Activated naive CD4-positive, alpha-beta T cell (primary cell): Measurements from ENCODE around the gene HOATZ.

Source experiments
- DNase-seq, 4 experiments: peaks; one replicate each; lab custom pipeline; 2025; lab: John Stamatoyannopoulos, UW

HOATZ gene

DNA sequence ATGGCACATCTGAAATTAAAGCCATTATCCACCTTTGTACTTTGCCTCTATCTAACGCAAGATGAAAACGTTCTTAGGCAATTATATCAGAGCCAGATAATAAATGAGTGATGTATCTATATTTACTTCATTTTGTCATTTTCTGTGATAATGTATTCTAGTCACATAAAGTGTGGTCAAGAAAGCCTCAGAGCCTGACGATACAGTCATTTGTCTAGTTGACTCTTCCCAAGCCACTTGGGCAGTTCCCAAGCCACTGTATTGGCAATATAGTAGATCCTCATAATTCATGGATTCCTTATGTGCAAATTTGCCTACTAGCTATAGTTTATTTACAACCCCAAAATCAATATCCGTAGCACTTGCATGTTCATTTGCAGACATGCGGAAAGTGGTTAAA is 7.8 kb downstream of the HOATZ start:
- no peak for DNase-seq

DNA sequence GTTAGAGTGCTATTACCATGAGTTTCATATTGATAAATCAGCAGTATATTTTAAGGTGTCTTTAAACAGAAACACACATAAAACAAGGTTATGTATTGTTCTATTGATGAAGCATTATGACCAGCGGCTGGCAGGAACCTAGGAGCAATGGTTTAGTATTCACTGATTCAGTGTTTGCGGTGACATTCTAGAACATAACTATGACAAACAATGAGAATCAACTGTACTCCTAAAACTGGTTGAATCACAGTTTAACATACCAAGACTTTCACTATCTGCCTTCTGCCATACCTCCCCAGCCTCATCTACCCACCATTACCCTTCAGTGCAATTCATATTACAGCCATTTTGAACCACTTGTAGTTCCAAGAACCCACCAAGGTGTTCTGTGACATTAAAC is 8.8 kb downstream of the HOATZ start:
- DNase-seq, result no peak

DNA sequence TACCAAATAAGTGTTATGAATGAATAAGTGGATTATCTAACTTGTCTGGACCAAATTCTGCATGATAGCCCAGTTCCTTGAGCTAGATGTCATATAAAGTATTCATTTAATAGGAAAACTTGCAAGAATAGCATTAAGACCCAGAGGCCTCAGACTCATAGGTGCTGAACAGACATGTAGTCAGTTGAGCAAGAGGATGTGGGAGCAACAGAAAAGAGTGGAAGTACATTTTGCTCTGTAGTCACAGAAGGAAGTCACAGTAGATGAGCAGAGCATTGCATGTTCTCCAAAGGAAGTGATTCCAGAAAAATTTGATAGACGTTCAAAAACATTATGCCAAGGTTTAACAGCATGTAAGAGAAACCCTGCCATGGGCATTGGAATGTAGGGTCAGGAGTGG is 9.5 kb downstream of the HOATZ start:
- DNase-seq, result no peak

DNA sequence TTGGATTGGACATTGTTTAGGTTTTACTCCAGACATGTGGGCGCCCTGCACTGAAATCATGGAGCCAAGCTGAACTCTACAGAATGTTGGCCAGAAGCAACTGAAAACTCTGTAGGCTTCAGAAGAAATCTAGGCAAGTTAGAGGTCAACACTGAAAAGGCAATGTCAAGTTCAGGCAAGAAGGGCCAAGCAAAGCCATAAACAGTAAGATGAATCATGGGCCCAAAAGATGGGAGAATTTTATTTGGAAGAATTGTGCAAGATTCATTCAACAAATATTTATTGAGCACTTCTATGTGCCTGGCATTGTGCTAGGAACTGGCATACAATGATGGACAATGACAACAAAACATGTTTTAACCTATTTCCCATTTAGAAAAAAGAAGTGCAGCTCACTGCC is 10.9 kb downstream of the HOATZ start:
- DNase-seq, result no peak

DNA sequence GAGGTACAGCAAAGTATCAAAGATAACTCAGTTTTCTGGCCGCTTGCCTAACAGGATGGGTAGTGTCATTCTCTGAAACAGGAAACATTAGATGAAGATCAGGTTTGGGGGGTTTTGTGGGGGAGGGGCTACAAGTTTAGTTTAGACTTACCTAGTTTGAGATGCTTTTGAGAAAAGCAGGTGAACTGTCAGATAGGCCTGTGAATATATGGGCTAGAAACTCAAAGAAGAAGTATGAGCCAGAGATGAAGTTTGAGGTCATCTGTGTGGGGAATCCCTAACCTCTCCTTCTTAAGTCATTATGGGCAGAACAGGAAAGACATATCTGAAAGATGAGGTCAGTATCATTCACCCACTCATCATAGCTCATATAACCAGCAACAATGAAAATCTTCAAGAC is 11.9 kb downstream of the HOATZ start:
- DNase-seq, result no peak

DNA sequence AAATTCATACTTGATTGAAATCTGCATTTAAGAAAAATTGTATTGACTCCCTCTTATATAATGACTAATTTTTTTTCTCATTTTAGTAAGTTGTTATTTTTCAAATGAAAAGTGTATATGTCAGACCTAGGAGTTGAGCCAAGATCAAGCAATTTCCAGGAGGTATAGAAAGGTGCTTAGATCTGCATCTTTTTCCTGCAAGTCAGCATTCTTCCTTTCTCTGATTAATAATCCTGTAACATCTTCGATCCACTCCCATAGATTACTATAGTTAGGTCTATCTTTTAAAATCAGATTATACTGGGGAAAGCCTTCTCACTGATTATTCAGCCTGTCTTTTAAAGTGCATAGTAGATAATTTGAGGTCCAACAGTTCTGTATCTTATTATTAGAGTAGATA is 12.7 kb downstream of the HOATZ start:
- DNase-seq, result no peak

DNA sequence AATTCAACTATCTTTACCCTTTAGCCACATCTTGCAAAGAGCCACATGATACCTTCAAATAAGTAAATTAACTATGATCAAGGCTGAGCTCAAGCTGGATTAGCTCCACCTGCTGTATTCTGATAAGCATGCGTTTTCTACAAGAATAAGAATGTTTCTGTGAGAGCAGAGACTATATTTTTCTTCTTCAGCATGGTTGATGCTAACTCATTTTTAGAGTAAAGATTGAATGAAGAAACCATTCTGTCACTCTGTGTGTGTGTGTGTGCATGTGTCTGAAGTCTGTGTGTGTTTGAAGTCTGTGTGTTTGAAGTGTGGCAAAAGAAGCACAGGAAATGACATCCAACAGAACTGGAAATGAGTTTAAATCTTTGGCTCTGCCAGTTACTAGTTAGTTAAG is 14.0 kb downstream of the HOATZ start:
- no peak for DNase-seq

DNA sequence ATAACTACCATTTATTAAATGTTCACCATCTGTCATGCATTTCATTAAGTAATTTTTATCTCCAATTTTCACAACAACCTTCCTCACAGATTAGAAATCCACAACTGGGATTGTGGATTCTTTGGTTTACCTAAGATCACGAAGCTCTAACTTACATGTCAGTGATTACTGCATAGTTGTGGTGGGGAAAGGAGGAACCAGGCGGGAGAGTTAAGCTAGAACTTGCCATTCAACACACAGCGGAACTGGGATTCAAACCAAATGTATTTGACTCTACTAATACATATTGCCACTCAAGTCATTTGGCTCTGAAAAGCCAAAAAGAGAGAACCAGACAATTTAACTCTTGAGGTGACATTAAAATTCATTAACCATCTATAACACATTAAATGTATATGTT is 15.5 kb downstream of the HOATZ start:
- DNase-seq, result no peak

DNA sequence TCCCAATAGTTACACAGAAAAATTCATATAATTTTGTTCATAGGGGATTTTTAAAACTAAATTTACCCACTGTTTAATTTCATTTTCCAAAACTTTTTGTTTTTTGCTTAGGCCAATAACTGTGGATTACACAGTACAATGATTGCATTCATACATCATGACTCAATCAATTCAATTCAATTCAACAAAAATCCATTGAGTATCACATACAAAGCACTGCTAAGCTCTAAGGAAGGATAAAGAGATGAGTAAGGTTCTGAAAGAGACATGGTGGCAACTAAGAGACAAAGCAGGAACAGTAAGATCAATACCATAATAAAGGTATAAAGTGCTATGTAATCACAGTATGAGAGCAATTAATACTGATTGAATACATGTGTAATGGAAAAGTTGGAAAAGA is 16.6 kb downstream of the HOATZ start:
- no peak for DNase-seq

DNA sequence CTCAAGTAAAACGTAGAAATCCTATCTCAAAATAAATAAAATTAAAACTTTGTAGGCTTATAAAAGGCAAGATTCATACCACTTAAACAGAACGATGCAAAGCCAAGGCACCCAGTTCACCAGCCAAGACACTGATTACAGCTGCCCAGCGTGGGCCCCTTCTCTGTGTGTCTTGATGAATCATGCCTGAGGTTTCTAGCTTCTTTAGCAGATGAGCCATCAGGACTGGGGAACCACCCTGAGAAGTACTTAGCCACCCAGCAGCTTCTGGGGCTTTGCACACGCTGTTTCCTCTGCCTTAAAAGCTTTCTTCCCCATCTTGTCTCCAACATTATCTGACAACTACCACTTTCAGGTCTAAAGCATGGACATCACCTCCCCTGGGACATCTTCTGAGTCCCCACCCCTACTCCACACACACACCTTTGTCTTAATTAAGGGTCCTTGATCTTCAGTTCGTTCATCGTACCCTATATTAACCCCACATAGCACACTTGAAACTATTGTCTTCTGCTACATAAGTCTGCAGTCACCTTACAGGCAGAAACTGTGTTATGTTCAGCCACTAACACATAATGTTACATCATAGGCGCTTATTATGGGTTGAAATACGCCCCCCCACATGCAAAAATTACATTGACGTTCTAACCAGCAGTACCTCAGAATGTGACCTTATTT is 17.2 kb downstream of the HOATZ start:
- peak in 2 of 4 experiments; percentile 8 to 21 for DNase-seq

DNA sequence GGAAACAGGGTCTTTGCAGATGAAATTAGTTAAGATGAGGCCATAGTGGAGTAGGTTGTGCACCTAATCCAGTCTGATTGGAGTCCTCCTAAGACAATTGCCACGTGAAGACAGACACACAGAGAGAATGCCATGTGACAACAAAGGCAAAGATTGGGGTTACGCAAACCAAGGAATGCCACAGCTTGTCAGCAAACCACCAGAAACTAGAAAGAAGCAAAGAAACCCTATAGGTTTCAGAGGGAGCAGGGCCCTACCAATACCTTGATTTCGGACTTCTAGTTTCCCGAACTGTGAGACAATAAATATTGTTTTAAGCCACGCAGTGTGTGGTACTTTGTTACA is 17.8 kb downstream of the HOATZ start:
- no peak for DNase-seq

DNA sequence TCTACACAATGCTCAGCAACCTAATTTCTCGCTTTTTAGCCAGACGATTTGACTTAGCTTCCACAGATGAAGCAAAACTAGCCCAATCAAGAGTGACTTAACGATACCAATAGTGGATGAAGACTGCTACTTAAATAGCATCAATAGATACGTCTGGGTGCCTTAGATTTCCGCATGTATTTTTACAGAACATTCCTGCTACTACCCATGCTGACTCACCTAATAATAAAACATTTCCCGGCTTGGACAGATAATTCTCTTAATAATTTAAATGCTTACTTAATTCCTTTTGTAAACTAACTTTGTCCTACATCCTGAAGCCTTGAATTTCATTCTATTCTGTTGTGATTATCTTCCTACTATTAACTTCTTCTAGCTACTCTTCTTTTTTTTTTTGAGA is 20.7 kb downstream of the HOATZ start:
- no peak for DNase-seq

DNA sequence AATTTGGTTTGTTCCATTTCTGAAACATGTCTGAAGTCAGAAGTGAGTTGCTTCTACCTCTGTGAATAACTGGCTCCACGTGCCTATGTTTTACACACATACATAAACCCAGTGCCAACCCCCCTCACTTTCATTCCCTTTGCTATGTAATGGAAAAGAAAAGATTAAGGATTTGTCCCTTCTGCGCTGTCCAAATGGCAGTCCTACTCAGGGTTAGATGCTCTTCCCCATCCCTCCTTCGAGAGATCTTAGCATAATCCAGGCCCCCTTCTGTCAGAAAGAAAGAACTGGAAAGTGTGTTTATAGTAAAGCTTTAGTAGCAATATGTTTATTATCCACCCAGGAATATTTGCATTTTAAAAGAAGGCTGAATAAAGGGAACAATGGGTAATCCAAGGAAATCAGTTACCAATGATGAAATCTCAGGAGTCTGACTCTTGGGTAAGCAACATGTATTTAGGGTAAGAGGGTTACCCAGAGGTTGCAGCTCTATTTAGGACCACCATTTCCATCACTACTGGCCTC is 22.8 kb downstream of the HOATZ start:
- no peak for DNase-seq

DNA sequence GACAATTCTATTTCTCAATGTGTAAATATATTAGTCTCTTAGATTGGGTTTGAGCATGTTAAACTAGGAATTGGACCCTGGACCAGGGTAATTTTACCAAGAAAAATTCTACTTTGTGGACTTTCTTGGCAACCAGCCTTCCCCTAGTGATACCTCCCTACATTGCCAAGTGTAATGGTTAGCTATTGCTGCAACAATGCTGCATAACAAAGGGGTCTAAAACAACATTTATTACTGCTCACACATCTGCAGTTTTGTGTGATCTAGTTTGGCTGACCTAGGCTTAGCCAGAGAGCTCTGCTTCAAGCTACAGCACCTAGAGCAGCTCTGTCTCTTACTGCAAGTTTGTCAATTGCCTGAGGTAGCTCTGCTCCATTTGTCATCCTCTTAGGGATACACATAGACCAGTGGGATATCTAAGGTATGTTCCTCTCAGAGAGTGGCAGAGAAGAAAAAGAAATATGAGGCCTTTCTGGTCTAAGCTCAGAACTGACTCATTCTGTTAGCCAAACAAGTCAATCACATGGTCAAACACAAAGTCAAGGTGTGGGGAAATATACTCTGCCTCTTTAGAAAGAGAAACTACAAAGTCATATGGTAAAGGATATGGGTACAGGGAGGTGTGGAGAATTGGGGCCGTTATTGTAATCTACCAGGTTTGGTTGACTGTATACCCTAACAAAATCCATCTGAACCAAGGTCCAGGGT is 24.0 kb downstream of the HOATZ start:
- DNase-seq, result no peak

DNA sequence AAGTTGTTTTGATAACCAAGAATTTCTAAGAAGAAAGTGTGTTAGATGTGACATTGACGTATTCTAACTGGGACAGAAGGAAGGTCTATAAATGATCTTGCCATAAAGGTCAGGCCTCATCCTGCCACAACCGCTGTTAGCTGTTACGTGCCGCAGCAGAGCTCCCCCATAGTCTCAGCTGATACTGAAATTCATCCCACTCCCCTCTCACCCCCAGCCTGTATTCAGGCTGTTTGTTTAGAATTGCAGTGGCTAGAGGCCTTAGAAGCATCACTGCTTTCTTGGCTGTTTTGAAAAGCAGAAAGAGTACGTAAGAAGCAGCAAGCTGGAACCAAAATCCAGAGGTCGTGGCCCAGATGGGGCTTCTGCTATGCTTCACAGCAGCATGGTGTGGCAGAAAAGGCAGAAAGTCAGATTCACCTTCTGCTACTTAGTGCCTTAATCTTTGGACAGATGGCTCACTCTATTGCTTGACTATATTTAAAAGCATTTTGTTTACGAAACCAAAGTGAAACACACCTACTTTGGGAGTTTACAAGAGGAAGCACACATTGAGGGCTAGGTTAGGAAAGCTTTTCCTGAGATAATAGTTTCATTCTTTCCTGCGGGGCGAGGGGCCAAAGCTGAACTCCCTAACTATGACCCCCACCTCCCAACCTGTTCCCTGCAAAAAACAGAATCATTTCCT is 25.0 kb downstream of the HOATZ start:
- DNase-seq, result peak in 1 of 4 experiments; percentile 10

DNA sequence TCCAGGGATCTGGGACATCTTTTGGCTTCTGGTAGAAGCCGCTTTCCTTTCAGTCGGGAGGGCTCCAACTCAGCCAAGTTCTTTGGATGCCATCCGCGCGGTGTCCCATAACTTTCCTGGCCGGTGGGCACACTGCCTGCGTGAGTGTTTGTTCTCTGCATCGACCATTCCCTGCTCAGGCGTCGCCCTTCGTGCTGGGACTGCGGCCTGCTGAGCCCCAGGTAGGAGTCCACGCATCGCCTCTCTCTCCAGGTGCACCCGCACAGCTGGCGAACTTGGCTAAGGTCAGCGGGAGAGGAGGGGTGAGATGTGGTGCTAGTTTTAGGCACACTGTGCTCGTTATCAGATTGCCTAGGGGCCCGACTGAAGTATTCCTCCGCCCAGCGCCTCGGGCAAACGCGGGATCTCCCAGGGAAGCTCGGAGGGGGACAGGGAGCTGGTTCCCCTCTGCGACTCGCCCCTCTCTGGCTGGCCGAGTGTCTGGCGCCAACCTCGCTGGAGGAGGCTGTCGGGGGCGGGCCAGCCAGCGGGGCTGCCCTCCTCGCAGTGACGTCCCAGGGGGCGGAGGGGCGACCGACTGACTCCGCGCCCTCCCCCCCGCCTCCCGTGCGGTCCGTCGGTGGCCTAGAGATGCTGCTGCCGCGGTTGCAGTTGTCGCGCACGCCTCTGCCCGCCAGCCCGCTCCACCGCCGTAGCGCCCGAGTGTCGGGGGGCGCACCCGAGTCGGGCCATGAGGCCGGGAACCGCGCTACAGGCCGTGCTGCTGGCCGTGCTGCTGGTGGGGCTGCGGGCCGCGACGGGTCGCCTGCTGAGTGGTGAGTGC is 25.7 kb downstream of the HOATZ start, which contains the start of gene LAYN:
LAYN (plus strand) TSS at position 607 of the 823 bp plus-strand sequence; CDS start at position 731, 124 bp downstream.
- peak in 1 of 4 experiments; percentile 27 for DNase-seq

DNA sequence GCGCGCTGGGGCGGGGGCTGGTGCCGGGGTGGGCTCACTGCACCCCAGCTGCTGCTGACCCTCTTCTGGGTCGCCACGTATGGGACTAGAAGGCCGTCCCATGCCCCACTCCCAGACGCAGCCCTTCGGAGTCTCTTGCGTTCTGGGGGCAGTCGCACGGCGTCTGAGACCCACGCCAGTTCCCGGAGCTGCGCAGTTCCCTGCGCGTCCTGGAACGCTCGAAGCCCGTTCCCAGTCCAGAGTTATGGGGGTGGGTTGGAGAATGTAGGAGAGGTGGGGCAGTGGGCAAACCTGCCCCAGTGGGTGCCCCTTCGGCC is 26.3 kb downstream of the HOATZ start:
- DNase-seq, result no peak

DNA sequence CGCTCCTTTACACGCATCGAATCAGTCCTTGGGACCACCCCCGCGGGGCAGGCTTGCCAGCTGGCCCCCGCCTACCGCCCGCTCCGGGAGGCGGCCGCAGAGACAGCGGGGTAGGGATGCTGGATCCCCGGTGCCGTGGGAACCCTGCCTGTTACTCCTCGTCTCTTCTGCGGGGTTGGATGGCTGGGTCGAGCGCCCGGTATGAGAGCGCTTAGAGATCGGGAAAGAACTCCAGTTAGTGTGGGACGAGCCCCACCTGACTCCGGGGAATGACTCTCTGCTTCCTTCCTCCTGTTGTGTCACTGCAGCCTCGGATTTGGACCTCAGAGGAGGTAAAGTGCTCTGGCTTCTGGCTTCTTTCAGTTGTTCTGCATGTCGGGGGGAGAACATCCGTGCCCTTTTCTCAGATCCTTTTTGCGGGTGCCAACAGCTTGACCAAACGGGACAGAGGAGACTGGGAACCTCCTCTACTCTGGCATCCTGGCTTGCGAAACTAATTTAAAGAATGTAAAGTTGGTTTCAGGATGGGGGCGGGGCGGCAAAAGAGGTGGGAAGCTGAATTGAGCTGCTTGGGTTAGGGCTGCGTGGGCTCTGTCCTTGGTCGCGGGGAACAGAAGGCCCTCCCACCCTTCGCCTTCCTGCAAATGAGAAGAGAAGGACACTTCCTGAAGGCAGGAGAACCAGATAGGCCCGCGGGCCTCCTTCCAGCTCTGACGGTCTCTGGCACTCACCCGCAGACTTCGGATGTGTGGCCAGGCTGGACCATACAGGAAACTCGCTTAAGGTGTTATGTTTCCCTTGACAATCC is 26.9 kb downstream of the HOATZ start:
- DNase-seq, result no peak

DNA sequence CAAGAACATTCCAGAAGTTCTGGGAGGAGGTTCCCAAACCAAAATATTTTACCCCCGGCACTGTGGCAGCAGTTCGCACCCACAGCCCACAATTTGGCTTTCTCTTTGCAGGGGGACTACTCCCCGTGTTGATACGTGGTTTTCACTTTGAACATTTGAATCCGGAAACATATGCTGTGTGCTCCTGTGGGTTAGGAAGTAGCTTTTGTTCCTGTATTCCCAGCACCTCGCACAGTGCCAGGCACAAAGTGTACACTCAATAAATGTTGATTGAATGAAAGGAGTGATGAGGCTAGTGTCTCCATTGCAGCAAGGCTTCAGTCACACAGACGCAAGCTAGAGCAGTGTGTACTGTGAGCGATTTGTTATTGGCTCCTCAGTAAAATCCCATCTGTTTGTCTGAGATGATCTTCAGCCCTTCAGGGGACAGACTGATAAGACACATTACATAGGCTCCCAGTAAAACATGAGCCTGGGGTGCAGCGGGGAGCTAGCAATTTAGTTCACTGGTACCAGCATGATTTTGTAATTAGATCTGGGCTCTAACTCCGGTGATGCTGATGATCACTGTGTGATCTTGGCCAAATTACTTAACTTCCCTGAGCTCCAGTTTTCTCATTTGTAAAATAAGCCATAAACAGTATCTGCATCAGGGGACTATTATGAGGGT is 28.2 kb downstream of the HOATZ start:
- DNase-seq, result no peak

DNA sequence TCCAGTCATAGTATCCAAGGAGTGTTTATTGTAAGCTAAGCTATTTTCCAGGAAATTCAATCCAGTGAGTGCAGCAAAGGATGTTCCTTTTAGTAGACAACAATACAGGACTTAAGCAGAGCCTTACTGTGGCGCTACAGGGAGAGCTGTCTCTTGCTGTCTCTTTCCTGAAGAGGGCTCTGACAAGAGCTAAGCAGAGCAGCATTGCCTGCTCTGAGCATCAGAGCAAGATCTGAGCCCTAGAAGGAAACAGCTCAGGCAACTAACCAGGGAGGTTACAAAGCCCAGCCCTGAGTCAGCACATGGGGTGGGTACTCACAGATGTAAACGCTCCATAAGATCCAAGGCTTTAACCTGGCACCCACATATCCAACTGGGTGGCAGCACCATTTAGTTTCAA is 33.9 kb downstream of the HOATZ start:
- no peak for DNase-seq
